SK-N-SH treated with all-trans-retinoic acid at 6 μM for 48 hours (cell line): ENCODE results near the gene ATRNL1.

Source experiments
- ARNTL ChIP-seq: fragments of 450-650 bp; formaldehyde crosslinking; IDR thresholded peaks from 2 replicates; pipeline ENCODE4 v1.5.0; 2020; ENCODE audit warnings: low read depth, mild to moderate bottlenecking, moderate library complexity, borderline replicate concordance
- BACH2 ChIP-seq: fragments of 250-450 bp; sonication (Bioruptor Pico); IDR thresholded peaks from 2 replicates; pipeline ENCODE4 v1.9.0; 2021; ENCODE audit warnings: mild to moderate bottlenecking, borderline replicate concordance
- CREB5 ChIP-seq: fragments of 250-450 bp; sonication (Bioruptor Pico); IDR thresholded peaks from 2 replicates; pipeline ENCODE4 v1.5.1; 2020; ENCODE audit warnings: low read depth, mild to moderate bottlenecking, moderate library complexity
- ISL1 ChIP-seq: fragments of 250-450 bp; sonication (Bioruptor Pico); IDR thresholded peaks from 2 replicates; pipeline ENCODE4 v2.1.2; 2022; ENCODE audit warnings: mild to moderate bottlenecking, moderate library complexity
- PATZ1 ChIP-seq: fragments of 250-450 bp; sonication (Bioruptor Pico); IDR thresholded peaks from 2 replicates; pipeline ENCODE4 v1.8.0; 2020; ENCODE audit warnings: mild to moderate bottlenecking, moderate library complexity, borderline replicate concordance
- POU6F1 ChIP-seq: fragments of 250-450 bp; sonication (Bioruptor Pico); IDR thresholded peaks from 2 replicates; pipeline ENCODE4 v1.8.0; 2021; ENCODE audit warnings: low read depth, mild to moderate bottlenecking, moderate library complexity, borderline replicate concordance
- TCF4 ChIP-seq: fragments of 250-450 bp; sonication (Bioruptor Pico); IDR thresholded peaks from 2 replicates; pipeline ENCODE4 v1.8.0; 2021; ENCODE audit warnings: mild to moderate bottlenecking, moderate library complexity, borderline replicate concordance
- TSHZ2 ChIP-seq: fragments of 250-450 bp; sonication (Bioruptor Pico); IDR thresholded peaks from 2 replicates; pipeline ENCODE4 v1.5.0; 2020; ENCODE audit warnings: mild to moderate bottlenecking, moderate library complexity
- ZC3H10 ChIP-seq: fragments of 250-450 bp; sonication (Bioruptor Pico); IDR thresholded peaks from 2 replicates; pipeline ENCODE4 v1.5.1; 2021; ENCODE audit warnings: mild to moderate bottlenecking, moderate library complexity
- ZFP3 ChIP-seq: fragments of 250-450 bp; sonication (Bioruptor Pico); IDR thresholded peaks from 2 replicates; pipeline ENCODE4 v1.5.0; 2020; ENCODE audit warnings: mild to moderate bottlenecking, moderate library complexity
- ZFP30 ChIP-seq: fragments of 450-650 bp; formaldehyde crosslinking; IDR thresholded peaks from 2 replicates; pipeline ENCODE4 v1.5.0; 2022; ENCODE audit warnings: mild to moderate bottlenecking, moderate library complexity
- ZNF70 ChIP-seq: fragments of 450-650 bp; formaldehyde crosslinking; IDR thresholded peaks from 2 replicates; pipeline ENCODE4 v1.5.0; 2020; ENCODE audit warnings: mild to moderate bottlenecking, moderate library complexity
- ZNF8 ChIP-seq: fragments of 450-650 bp; formaldehyde crosslinking; IDR thresholded peaks from 2 replicates; pipeline ENCODE4 v1.5.0; 2020; ENCODE audit warnings: mild to moderate bottlenecking, moderate library complexity

GRCh38 chr10:115219203-115219602 is 126.0 kb downstream of the ATRNL1 start:
- TF ChIP-seq BACH2 (CRISPR knock-in tag) = no peak
- TF ChIP-seq ARNTL (CRISPR knock-in tag) = no peak
- TF ChIP-seq PATZ1 (CRISPR knock-in tag) = no peak
- TF ChIP-seq ZNF8 = no peak
- no peak for TF ChIP-seq ZFP30 (CRISPR knock-in tag)
- no peak for TF ChIP-seq TSHZ2 (CRISPR knock-in tag)
- TF ChIP-seq POU6F1 (CRISPR knock-in tag) = no peak
- no peak for TF ChIP-seq ISL1 (CRISPR knock-in tag)
- TF ChIP-seq TCF4 (CRISPR knock-in tag) = no peak
- no peak for TF ChIP-seq ZNF70 (CRISPR knock-in tag)
- TF ChIP-seq ZC3H10 (CRISPR knock-in tag) = no peak
- no peak for TF ChIP-seq CREB5 (CRISPR knock-in tag)
- no peak for TF ChIP-seq ZFP3 (CRISPR knock-in tag)
